ENCODE data around the gene SLC35F1. TPM values are rescaled to one million over a fixed set of nuclear protein-coding genes. Genes with fewer than 3 reads are reported as not detected.

Gene SLC35F1
- total RNA-seq, 1 donor from 2014 or later, result not detected

DNA sequence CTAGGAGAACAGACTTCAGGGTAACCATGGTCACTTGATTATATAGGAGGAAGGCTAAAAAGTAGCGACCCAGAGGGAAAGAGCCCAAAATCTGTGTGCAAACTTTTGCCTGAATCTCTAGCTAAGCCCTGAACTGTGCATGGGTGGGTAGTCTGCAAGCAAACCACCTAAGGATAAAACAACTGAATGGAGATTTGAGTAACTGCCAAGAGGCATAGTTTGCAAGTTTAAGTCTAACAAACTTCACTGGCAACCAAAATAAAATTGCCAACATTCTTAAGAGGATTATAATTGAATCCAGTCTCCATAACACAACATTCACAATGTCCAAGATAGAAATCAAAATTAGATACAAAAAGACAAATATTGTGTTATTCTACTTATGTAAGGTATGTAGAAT lies 449.0 kb downstream of the SLC35F1 start:
- DNase-seq (ENCODE audit: low read depth in 2 of 2), result no peak

DNA sequence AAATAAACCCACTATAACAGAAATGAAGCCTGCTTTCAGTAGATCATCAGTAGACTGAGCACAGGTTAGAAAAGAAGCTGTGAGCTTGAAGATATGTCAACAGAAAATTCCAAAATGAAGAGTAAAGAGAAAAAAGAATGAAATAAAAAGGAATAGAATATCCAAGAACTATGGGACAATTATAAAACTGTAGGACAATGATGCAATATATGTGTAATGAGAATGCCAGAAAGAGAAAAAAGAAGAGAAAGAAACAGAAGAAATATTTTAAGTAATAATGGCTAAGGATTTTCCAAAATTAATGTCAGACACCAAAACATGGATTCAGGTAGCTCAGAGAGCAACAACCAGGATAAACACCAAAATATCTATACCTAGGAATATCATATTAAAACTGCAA lies 449.6 kb downstream of the SLC35F1 start:
- DNase-seq (ENCODE audit: low read depth in 2 of 2), result no peak

Other genes starting within 250 kb of the SLC35F1 start
- gene NUS1, start 231.8 kb upstream of the SLC35F1 start, total RNA-seq, result 10.7 and 14.5 TPM in 2 replicates